ENCODE results near the gene MAGOH.
A peak's percentile ranks its signal among the peaks of the same experiment; 100 is the strongest.
"Not testable (repeated sequence)": the region's sequence is repeated elsewhere in the genome, so short reads cannot be mapped to it uniquely, and the experiment has no call there.

MAGOH gene

DNA sequence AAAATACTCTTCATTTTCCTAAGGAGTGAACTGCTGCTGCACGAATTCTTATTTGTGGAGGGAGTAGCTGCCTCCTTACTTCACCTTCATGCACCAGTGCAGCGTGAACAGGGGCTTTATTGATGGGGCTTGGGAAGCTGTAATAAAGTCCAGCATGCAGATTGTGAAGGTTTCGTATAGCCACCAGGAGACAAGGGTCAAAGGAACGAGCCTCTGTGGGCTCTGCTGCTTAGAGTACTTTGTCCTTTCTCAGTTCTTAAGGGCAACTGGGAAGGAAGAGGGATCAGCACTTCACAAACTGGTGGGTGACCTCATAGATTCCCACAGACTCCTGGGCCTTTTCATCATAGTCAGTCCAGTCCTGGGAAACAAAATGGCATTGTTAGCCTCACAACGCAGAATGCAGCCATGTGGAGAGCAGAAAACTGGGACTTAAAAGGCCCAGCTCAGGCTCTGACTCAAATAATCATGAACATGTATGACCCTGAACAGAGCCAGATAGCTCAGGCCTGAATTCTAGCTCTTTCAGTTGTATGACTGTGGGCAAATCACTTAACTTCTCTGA, 23.9 kb downstream of the MAGOH start:
- H3K27ac Mint-ChIP-seq, result peak overlapping the region; percentile 98
- H3K4me1 Mint-ChIP-seq, result peaks cover 28% of the 10 kb centered on the region
- TF ChIP-seq CTCF (IDR thresholded peaks at IDR 0.05), result no peak
- no peak overlapping the region for H3K4me3 Mint-ChIP-seq
- H3K36me3 Mint-ChIP-seq (ENCODE audit: low read depth), result peaks cover 52% of the 10 kb centered on the region
- no peaks in the 10 kb centered on the region for H3K9me3 Mint-ChIP-seq
- H3K27me3 Mint-ChIP-seq (ENCODE audit: low read depth, poor library complexity), result peaks cover 2% of the 10 kb centered on the region
- no peak for DNase-seq

- TF ChIP-seq CTCF (IDR thresholded peaks at IDR 0.05), result no peak
- Mint-ChIP-seq H3K9me3 (peaks cover 21% of the 10 kb centered on the region), H3K27ac (no peak overlapping the region), H3K36me3 (ENCODE audit: low read depth) (peaks cover 78% of the 10 kb centered on the region), H3K4me3 (no peak overlapping the region), H3K27me3 (ENCODE audit: low read depth, poor library complexity) (peaks cover 2% of the 10 kb centered on the region), H3K4me1 (peaks cover 14% of the 10 kb centered on the region)
- no peak for DNase-seq
These were observed 27.4 kb downstream of the MAGOH start for GRCh38 chr1:53210954-53211353.

- Mint-ChIP-seq H3K27ac (no peak overlapping the region), H3K27me3 (ENCODE audit: low read depth, poor library complexity) (peaks cover 2% of the 10 kb centered on the region), H3K9me3 (peaks cover 27% of the 10 kb centered on the region), H3K4me1 (peaks cover 14% of the 10 kb centered on the region), H3K36me3 (ENCODE audit: low read depth) (peaks cover 84% of the 10 kb centered on the region), H3K4me3 (no peak overlapping the region)
- TF ChIP-seq CTCF (IDR thresholded peaks at IDR 0.05), result no peak
- no peak for DNase-seq
These were observed 28.0 kb downstream of the MAGOH start for GRCh38 chr1:53210352-53210751.

DNA sequence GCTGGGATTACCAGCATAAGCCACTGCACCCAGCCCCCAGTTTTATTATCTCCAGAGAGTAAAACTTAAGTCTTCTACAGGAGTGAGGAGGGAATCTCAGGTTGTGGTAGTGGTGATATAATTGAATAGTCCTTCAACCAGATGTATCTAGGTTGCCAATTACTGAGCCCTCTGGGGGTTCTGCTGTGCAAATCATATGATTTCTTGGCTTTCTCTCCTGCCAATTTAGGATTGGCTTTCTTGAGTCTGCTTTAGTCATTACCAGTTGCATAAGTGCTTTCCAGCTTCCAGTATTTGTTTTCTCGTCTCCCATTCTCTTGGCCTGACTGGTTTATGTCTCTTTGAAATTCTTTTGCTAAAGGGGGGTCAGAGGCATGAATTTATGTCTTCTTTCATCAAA, 30.6 kb downstream of the MAGOH start:
- no peak for TF ChIP-seq CTCF (IDR thresholded peaks at IDR 0.05)
- Mint-ChIP-seq H3K4me3 (no peak overlapping the region), H3K9me3 (peaks cover 50% of the 10 kb centered on the region), H3K27me3 (ENCODE audit: low read depth, poor library complexity) (peaks cover 2% of the 10 kb centered on the region), H3K4me1 (no peaks in the 10 kb centered on the region), H3K36me3 (ENCODE audit: low read depth) (peaks cover 92% of the 10 kb centered on the region), H3K27ac (no peak overlapping the region)
- DNase-seq, result no peak

- H3K4me1 Mint-ChIP-seq, result no peaks in the 10 kb centered on the region
- peaks cover 2% of the 10 kb centered on the region for H3K27me3 Mint-ChIP-seq (ENCODE audit: low read depth, poor library complexity)
- no peak overlapping the region for H3K27ac Mint-ChIP-seq
- peaks cover 50% of the 10 kb centered on the region for H3K9me3 Mint-ChIP-seq
- no peak overlapping the region for H3K4me3 Mint-ChIP-seq
- TF ChIP-seq CTCF (IDR thresholded peaks at IDR 0.05), result no peak
- peaks cover 95% of the 10 kb centered on the region for H3K36me3 Mint-ChIP-seq (ENCODE audit: low read depth)
- no peak for DNase-seq
These were observed 31.5 kb downstream of the MAGOH start for GRCh38 chr1:53206735-53207379.

DNA sequence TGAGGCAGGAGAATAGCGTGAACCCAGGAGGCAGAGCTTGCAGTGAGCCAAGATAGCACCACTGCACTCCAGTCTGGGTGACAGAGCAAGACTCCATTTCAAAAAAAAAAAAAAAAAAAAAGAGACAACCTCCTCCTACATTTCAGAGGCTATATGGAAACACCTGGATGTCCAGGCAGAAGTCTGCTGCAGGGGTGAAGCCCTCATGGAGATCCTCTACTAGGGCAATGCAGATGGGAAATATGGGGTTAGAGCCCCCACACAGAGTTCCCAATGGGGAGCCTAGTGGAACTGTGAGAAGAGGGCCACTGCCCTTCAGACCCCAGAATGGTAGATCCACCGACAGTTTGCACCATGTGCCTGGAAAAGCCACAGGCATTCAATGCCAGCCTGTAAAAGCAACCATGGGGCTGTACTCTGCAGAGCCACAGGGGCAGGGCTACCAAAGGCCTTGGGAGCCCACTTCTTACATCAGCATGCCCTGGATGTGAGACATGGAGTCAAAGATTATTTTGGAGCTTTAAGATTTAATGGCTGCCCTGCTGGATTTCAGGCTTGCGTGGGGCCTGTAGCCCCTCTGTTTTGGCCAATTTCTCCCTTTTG, 32.1 kb downstream of the MAGOH start:
- Mint-ChIP-seq H3K36me3 (ENCODE audit: low read depth) (peaks cover 96% of the 10 kb centered on the region), H3K9me3 (peaks cover 50% of the 10 kb centered on the region)
- H3K4me1 Mint-ChIP-seq; H3K4me3 Mint-ChIP-seq; H3K27ac Mint-ChIP-seq; H3K27me3 Mint-ChIP-seq (ENCODE audit: low read depth, poor library complexity); DNase-seq: not testable (repeated sequence)

DNA sequence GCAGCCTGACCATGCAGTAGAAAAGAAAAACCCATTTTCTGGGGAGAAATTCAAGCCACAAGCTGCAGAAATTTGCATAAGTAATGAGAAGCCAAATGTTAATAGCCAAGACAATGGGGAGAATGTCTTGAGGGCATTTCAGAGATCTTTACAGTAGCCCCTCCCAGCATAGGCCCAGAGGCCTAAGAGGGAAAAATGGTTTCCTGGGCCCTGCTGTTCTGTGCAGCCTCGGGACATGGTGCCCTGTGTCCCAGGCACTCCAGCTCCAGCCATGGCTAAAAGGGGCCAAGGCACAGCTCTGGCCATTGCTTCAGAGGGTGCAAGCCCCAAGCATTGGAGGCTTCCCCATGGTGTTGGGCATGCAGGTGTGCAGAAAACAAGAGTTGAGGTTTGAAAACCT, 32.8 kb downstream of the MAGOH start:
- Mint-ChIP-seq H3K9me3 (peaks cover 50% of the 10 kb centered on the region), H3K36me3 (ENCODE audit: low read depth) (peaks cover 97% of the 10 kb centered on the region)
- not testable (repeated sequence) for H3K4me3 Mint-ChIP-seq; H3K27ac Mint-ChIP-seq; H3K4me1 Mint-ChIP-seq; H3K27me3 Mint-ChIP-seq (ENCODE audit: low read depth, poor library complexity); DNase-seq
